Aorta (tissue), 5 donors: ENCODE measurements around the gene CGNL1. TPM values are rescaled to one million over a fixed set of nuclear protein-coding genes. Genes with fewer than 3 reads are reported as not detected.

ENCODE experiments used
- ATAC-seq: fragments of 200-7000 bp; cut with Tn5 transposase; one replicate; pipeline ENCODE4 v1.9.1; 2022; ENCODE audit warnings: moderate library complexity; ENCODE audit not compliant: low FRiP score
- DNase-seq, 2 donors: peaks; one replicate each; pipeline ENCODE4 v3.0.0-alpha.2; 2020
- H3K27ac ChIP-seq, 2 donors: one replicate each; pipeline ENCODE4 v1.5.1; 2013; ENCODE audit warnings: low read length in 2 of 2, mild to moderate bottlenecking in 2 of 2, moderate library complexity in 2 of 2, control low read depth in 1 of 2, inconsistent platforms in 1 of 2, low read depth in 1 of 2
- H3K27me3 ChIP-seq, 2 donors: one replicate each; pipeline ENCODE4 v1.6.1; 2013; ENCODE audit warnings: control low read depth in 1 of 2, low read length in 1 of 2, mild to moderate bottlenecking in 1 of 2, moderate library complexity in 1 of 2; ENCODE audit not compliant: insufficient read depth in 2 of 2, control insufficient read depth in 1 of 2
- H3K36me3 ChIP-seq, 2 donors: one replicate each; pipeline ENCODE4 v1.6.1; 2013; ENCODE audit warnings: control low read depth in 1 of 2, low read length in 1 of 2, mild to moderate bottlenecking in 1 of 2; ENCODE audit not compliant: insufficient read depth in 2 of 2, control insufficient read depth in 1 of 2
- H3K4me1 ChIP-seq, 2 donors: one replicate each; pipeline ENCODE4 v1.6.1; 2013; ENCODE audit warnings: low read length in 2 of 2, control low read depth in 1 of 2, mild to moderate bottlenecking in 1 of 2, moderate library complexity in 1 of 2; ENCODE audit not compliant: insufficient read depth in 2 of 2, control insufficient read depth in 1 of 2
- H3K4me3 ChIP-seq, 2 donors: one replicate each; pipeline ENCODE4 v1.5.1; 2013; ENCODE audit warnings: low read length in 2 of 2, control low read depth in 1 of 2, mild to moderate bottlenecking in 1 of 2
- H3K9me3 ChIP-seq: one replicate; pipeline ENCODE4 v1.6.1; 2013; ENCODE audit warnings: mild to moderate bottlenecking, low read length; ENCODE audit not compliant: control insufficient read depth
- WGBS, 2 donors: extraction: QIAGEN DNeasy Blood & Tissue Kit; methylation state at CpG; one replicate each; pipeline ENCODE4 v1.1.7; 2013; 5-methylcytosine and 5-hydroxymethylcytosine counted together
- intact Hi-C, 2 donors: fragments of 100-400 bp; cut with DNase I; formaldehyde crosslinking; loops; one replicate each; pipeline versions ENCODE4 v1.14.2 to v1.15.0; 2022
- polyA plus RNA-seq, 2 donors: library from polyadenylated mRNA; stranded (reverse); fragments of 200-250 nt; gene quantifications; one replicate each; pipeline ENCODE4 v1.2.3, GENCODE V29; 2013
- total RNA-seq, 2 donors: library from RNA; stranded (reverse); fragmentation: NEBNext Ultra II Directional; extraction: Animal tissue kit (Norgen Biotek cat#: 25700); gene quantifications; one replicate each; pipeline ENCODE4 v1.2.1, GENCODE V29; 2021
- donor health status: healthy with polysubstance abuse.
- donor health status: Bipolar disorder and iron deficiency.
- donor health status: DM: no; HTN: no; CAD: no.
- donor health status: DM: no; HTN: no; CAD: no.
- donor health status: DM: yes; HTN: yes; CAD: no.

The CGNL1 gene
- total and polyA plus RNA-seq, 4 donors: 4.1 to 46.3 (median 12.4) TPM

GRCh38 chr15:57415602-57416001, 39.3 kb downstream of the CGNL1 start:
- H3K27me3 ChIP-seq: no peaks in the 10 kb centered on the region
- intact Hi-C loops: no loop called here
- WGBS, 2 donors: 80 to 84% methylated on average over 7 of the region's 7 CpGs
- H3K4me1 ChIP-seq: no peaks in the 10 kb centered on the region
- no peak overlapping the region for H3K27ac ChIP-seq
- H3K9me3 ChIP-seq: no peaks in the 10 kb centered on the region
- H3K36me3 ChIP-seq: no peaks in the 10 kb centered on the region
- no peak for DNase-seq
- H3K4me3 ChIP-seq: no peak overlapping the region
- no peak for ATAC-seq

GRCh38 chr15:57418635-57419034, 42.3 kb downstream of the CGNL1 start:
- Histone ChIP-seq H3K27me3 (no peaks in the 10 kb centered on the region), H3K9me3 (no peaks in the 10 kb centered on the region), H3K36me3 (no peaks in the 10 kb centered on the region), H3K4me3 (no peak overlapping the region), H3K4me1 (peaks cover 0 to 6% of the 10 kb centered on the region in 2 donors), H3K27ac (no peak overlapping the region)
- ATAC-seq: no peak
- no peak for DNase-seq
- intact Hi-C loops: no loop called here
- WGBS, 2 donors: 88 to 96% methylated on average over 13 of the region's 13 CpGs

GRCh38 chr15:57419335-57419734, 43.0 kb downstream of the CGNL1 start:
- Histone ChIP-seq H3K27ac (no peak overlapping the region), H3K36me3 (no peaks in the 10 kb centered on the region), H3K9me3 (no peaks in the 10 kb centered on the region), H3K4me1 (peaks cover 0 to 6% of the 10 kb centered on the region in 2 donors), H3K27me3 (no peaks in the 10 kb centered on the region), H3K4me3 (no peak overlapping the region)
- 91 to 96% methylated on average over 2 of the region's 2 CpGs for WGBS, 2 donors
- no peak for ATAC-seq
- DNase-seq: no peak
- intact Hi-C loops: no loop called here

GRCh38 chr15:57421110-57421509, 44.8 kb downstream of the CGNL1 start:
- Histone ChIP-seq H3K27ac (no peak overlapping the region), H3K36me3 (no peaks in the 10 kb centered on the region), H3K4me3 (no peak overlapping the region), H3K4me1 (peaks cover 0 to 6% of the 10 kb centered on the region in 2 donors), H3K27me3 (no peaks in the 10 kb centered on the region), H3K9me3 (no peaks in the 10 kb centered on the region)
- no peak for ATAC-seq
- no peak for DNase-seq
- WGBS, 2 donors: 94 to 98% methylated on average over 3 of the region's 3 CpGs
- intact Hi-C loops: loop anchor here in 1 of 2 donors (5.0 to 10.0 kb wide), 2 partner anchors 34 to 766 kb away; no protein-coding TSS in a partner anchor

- H3K4me1 ChIP-seq: peaks cover 0 to 6% of the 10 kb centered on the region in 2 donors
- no peak overlapping the region for H3K27ac ChIP-seq
- intact Hi-C loops: loop anchor here in 1 of 2 donors (5.0 to 10.0 kb wide), 2 partner anchors 34 to 767 kb away; no protein-coding TSS in a partner anchor
- no peak overlapping the region for H3K4me3 ChIP-seq
- DNase-seq: no peak
- H3K27me3 ChIP-seq: no peaks in the 10 kb centered on the region
- WGBS, 2 donors: 53 to 69% methylated on average over 6 of the region's 6 CpGs
- no peak for ATAC-seq
- no peaks in the 10 kb centered on the region for H3K36me3 ChIP-seq
- H3K9me3 ChIP-seq: no peaks in the 10 kb centered on the region
Observed at GRCh38 chr15:57421551-57421950, 45.2 kb downstream of the CGNL1 start.

- no peak for ATAC-seq
- intact Hi-C loops: loop anchor here in 1 of 2 donors (5.0 to 10.0 kb wide), 2 partner anchors 35 to 767 kb away; no protein-coding TSS in a partner anchor
- no peak overlapping the region for H3K4me3 ChIP-seq
- DNase-seq: no peak
- H3K27ac ChIP-seq: no peak overlapping the region
- no peaks in the 10 kb centered on the region for H3K27me3 ChIP-seq
- no peaks in the 10 kb centered on the region for H3K36me3 ChIP-seq
- WGBS, 2 donors: 74 to 75% methylated on average over 2 of the region's 2 CpGs
- peaks cover 0 to 6% of the 10 kb centered on the region in 2 donors for H3K4me1 ChIP-seq
- no peaks in the 10 kb centered on the region for H3K9me3 ChIP-seq
Observed at GRCh38 chr15:57422113-57422754, 45.9 kb downstream of the CGNL1 start.

- H3K27ac ChIP-seq: no peak overlapping the region
- no peaks in the 10 kb centered on the region for H3K27me3 ChIP-seq
- ATAC-seq (no peak), DNase-seq (no peak)
- H3K36me3 ChIP-seq: no peaks in the 10 kb centered on the region
- intact Hi-C loops: loop anchor here in 1 of 2 donors (5.0 to 10.0 kb wide), 2 partner anchors 36 to 769 kb away; no protein-coding TSS in a partner anchor
- peaks cover 0 to 6% of the 10 kb centered on the region in 2 donors for H3K4me1 ChIP-seq
- no peaks in the 10 kb centered on the region for H3K9me3 ChIP-seq
- 76 to 82% methylated on average over 15 of the region's 15 CpGs for WGBS, 2 donors
- no peak overlapping the region for H3K4me3 ChIP-seq
Observed at GRCh38 chr15:57423599-57424140, 47.4 kb downstream of the CGNL1 start.

GRCh38 chr15:57424628-57425405, 48.5 kb downstream of the CGNL1 start:
- WGBS, 2 donors: 51 to 55% methylated on average over 6 of the region's 6 CpGs
- Histone ChIP-seq H3K9me3 (no peaks in the 10 kb centered on the region), H3K27me3 (no peaks in the 10 kb centered on the region), H3K4me1 (peaks cover 0 to 6% of the 10 kb centered on the region in 2 donors), H3K27ac (no peak overlapping the region), H3K36me3 (no peaks in the 10 kb centered on the region), H3K4me3 (no peak overlapping the region)
- intact Hi-C loops: loop anchor here in 1 of 2 donors (5.0 to 10.0 kb wide), 2 partner anchors 38 to 770 kb away; no protein-coding TSS in a partner anchor
- ATAC-seq (no peak), DNase-seq (no peak)
